HepG2 (cell line): ENCODE results near the gene GATD1. TPM values are rescaled to one million over a fixed set of nuclear protein-coding genes. Genes with fewer than 3 reads are reported as not detected.

Source experiments
- AKNA ChIP-seq: sonication (generic); formaldehyde crosslinking; IDR thresholded peaks from 2 replicates; pipeline ENCODE4 v1.4.0; 2020; ENCODE audit warnings: missing genetic modification reagents, borderline replicate concordance
- CREB1 ChIP-seq, 2 experiments: fragments of 450-650 bp in 1 of 2; IDR thresholded peaks; 2 replicates each; pipeline ENCODE4 v1.6.1; 2016 to 2017; ENCODE audit warnings: control low read depth in 1 of 2, mild to moderate bottlenecking in 1 of 2, missing compliant biosample characterization in 1 of 2, missing genetic modification characterization in 1 of 2
- CSRNP1 ChIP-seq: sonication (generic); formaldehyde crosslinking; IDR thresholded peaks from 2 replicates; pipeline ENCODE4 v1.8.1; 2023; ENCODE audit warnings: mild to moderate bottlenecking, missing genetic modification reagents
- EEA1 ChIP-seq: sonication (generic); formaldehyde crosslinking; IDR thresholded peaks from 2 replicates; pipeline ENCODE4 v1.5.1; 2020; ENCODE audit warnings: mild to moderate bottlenecking, missing genetic modification reagents, borderline replicate concordance
- EHMT2 ChIP-seq: fragments of 200-600 bp; sonication (generic); IDR thresholded peaks from 2 replicates; pipeline ENCODE4 v1.7.0; 2017; ENCODE audit warnings: antibody characterized with exemption, low read depth, low read length, borderline replicate concordance
- GMEB2 ChIP-seq: IDR thresholded peaks from 2 replicates; pipeline ENCODE4 v1.6.1; 2016; ENCODE audit warnings: missing biosample characterization, missing genetic modification reagents, low read depth
- MBD4 ChIP-seq: IDR thresholded peaks from 2 replicates; pipeline ENCODE4 v1.6.1; 2012; ENCODE audit warnings: low read length, inconsistent platforms, borderline replicate concordance
- MXD4 ChIP-seq: IDR thresholded peaks from 2 replicates; pipeline ENCODE4 v1.6.1; 2016; ENCODE audit warnings: mild to moderate bottlenecking, missing biosample characterization, missing genetic modification reagents
- PHF21A ChIP-seq: sonication (generic); formaldehyde crosslinking; IDR thresholded peaks from 2 replicates; pipeline ENCODE4 v1.5.0; 2020; ENCODE audit warnings: mild to moderate bottlenecking, missing genetic modification reagents
- TBX2 ChIP-seq: sonication (generic); formaldehyde crosslinking; IDR thresholded peaks from 2 replicates; pipeline ENCODE4 v1.5.0; 2020; ENCODE audit warnings: missing genetic modification reagents, mild to moderate bottlenecking, borderline replicate concordance
- TBX3 ChIP-seq: fragments of 450-650 bp; IDR thresholded peaks from 2 replicates; pipeline ENCODE4 v1.6.1; 2017; ENCODE audit warnings: antibody characterized with exemption, mild to moderate bottlenecking, inconsistent platforms, borderline replicate concordance
- TSC22D2 ChIP-seq: sonication (generic); formaldehyde crosslinking; IDR thresholded peaks from 2 replicates; pipeline ENCODE4 v1.5.1; 2020; ENCODE audit warnings: missing genetic modification reagents, mild to moderate bottlenecking, borderline replicate concordance
- U2AF1 ChIP-seq: fragments of 200-400 bp; formaldehyde crosslinking; optimal IDR thresholded peaks from 2 replicates; pipeline ENCODE3; 2017; ENCODE audit warnings: mild to moderate bottlenecking, low read depth, low read length
- ZFAT ChIP-seq: sonication (generic); formaldehyde crosslinking; conservative IDR thresholded peaks from 2 replicates; pipeline ENCODE4 v1.8.1; 2023; ENCODE audit warnings: missing genetic modification reagents, inconsistent platforms
- ZNF337 ChIP-seq: sonication (generic); formaldehyde crosslinking; IDR thresholded peaks from 2 replicates; pipeline ENCODE4 v1.5.1; 2020; ENCODE audit warnings: missing genetic modification reagents, low read depth, mild to moderate bottlenecking, borderline replicate concordance
- ZNF430 ChIP-seq: sonication (generic); formaldehyde crosslinking; IDR thresholded peaks from 2 replicates; pipeline ENCODE4 v1.9.0; 2021; ENCODE audit warnings: mild to moderate bottlenecking, missing genetic modification reagents
- ZNF562 ChIP-seq: sonication (generic); formaldehyde crosslinking; IDR thresholded peaks from 2 replicates; pipeline ENCODE4 v1.8.0; 2022; ENCODE audit warnings: missing genetic modification reagents, borderline replicate concordance
- ZNF619 ChIP-seq: sonication (generic); formaldehyde crosslinking; IDR thresholded peaks from 2 replicates; pipeline ENCODE4 v1.4.0; 2020; ENCODE audit warnings: mild to moderate bottlenecking, missing genetic modification reagents
- ZNF674 ChIP-seq: sonication (generic); formaldehyde crosslinking; IDR thresholded peaks from 2 replicates; pipeline ENCODE4 v1.5.0; 2020; ENCODE audit warnings: low read depth, mild to moderate bottlenecking, missing genetic modification reagents
- ZNF878 ChIP-seq: sonication (generic); formaldehyde crosslinking; IDR thresholded peaks from 2 replicates; pipeline ENCODE4 v1.8.1; 2023; ENCODE audit warnings: mild to moderate bottlenecking, missing genetic modification reagents, moderate library complexity
- polyA plus RNA-seq, 8 experiments: library from polyadenylated mRNA; depleted of rRNA in 3 of 8; stranded (reverse) in 7 of 8; unstranded in 1 of 8; fragments of >200 nt; fragmentation: Illumina TruSeq in 4 of 8; extraction: Trizol in 4 of 8; gene quantifications; 2 replicates each; pipeline versions ENCODE4 v1.2.1 to v1.2.3, GENCODE V29; 2011 to 2016; ENCODE audit warnings: low read depth in 4 of 8, missing spikeins in 1 of 8, mixed read lengths in 1 of 8; ENCODE audit not compliant: insufficient read depth in 1 of 8
- total RNA-seq, 5 experiments: library from RNA; depleted of rRNA; stranded (reverse); fragments of >200 nt; fragmentation: Illumina TruSeq; extraction: Trizol; gene quantifications; 2 replicates each; pipeline ENCODE4 v1.2.3, GENCODE V29; 2016; ENCODE audit warnings: low read depth in 1 of 5

The GATD1 gene
- total and polyA plus RNA-seq, 2 of the 13 experiments (the other 11 are each of a cell fraction or from before 2014, with no cell fraction given) = 31.3 to 60.5 TPM

- TF ChIP-seq CSRNP1 (no peak; the same call in 1 of the 2 replicates), EEA1 (CRISPR knock-in tag) (peak; percentile 69; the same call in 1 of the 2 replicates), TBX3 (peak; percentile 27), ZNF430 (CRISPR knock-in tag) (peak; percentile 98), ZNF619 (CRISPR knock-in tag) (peak; percentile 74; the same call in 1 of the 2 replicates), CREB1 (IDR thresholded peaks at IDR 0.05) (peak; percentile 100), CREB1 (CRISPR knock-in tag; IDR thresholded peaks at IDR 0.05) (peak; percentile 98), ZNF337 (CRISPR knock-in tag) (0 out of 2 replicates have a peak, but pooled peaks have one; percentile 26), ZNF562 (CRISPR knock-in tag) (no peak), MBD4 (no peak), ZFAT (CRISPR knock-in tag) (no peak; the same call in 1 of the 2 replicates), MXD4 (CRISPR knock-in tag) (peak; percentile 92), TBX2 (CRISPR knock-in tag) (peak; percentile 86; the same call in 1 of the 2 replicates), GMEB2 (CRISPR knock-in tag) (peak; percentile 87), PHF21A (CRISPR knock-in tag) (peak; percentile 87), U2AF1 (peak; percentile 21), AKNA (CRISPR knock-in tag) (no peak), EHMT2 (no peak), ZNF674 (CRISPR knock-in tag) (no peak), TSC22D2 (CRISPR knock-in tag) (0 out of 2 replicates have a peak, but pooled peaks have one; percentile 8), ZNF878 (CRISPR knock-in tag) (no peak)
Observed at GRCh38 chr11:809287-810039, 32.2 kb upstream of the GATD1 start, which contains the start of gene RPLP2 (continued).
